Measurements from ENCODE around the gene CARD10.

Gene CARD10

DNA sequence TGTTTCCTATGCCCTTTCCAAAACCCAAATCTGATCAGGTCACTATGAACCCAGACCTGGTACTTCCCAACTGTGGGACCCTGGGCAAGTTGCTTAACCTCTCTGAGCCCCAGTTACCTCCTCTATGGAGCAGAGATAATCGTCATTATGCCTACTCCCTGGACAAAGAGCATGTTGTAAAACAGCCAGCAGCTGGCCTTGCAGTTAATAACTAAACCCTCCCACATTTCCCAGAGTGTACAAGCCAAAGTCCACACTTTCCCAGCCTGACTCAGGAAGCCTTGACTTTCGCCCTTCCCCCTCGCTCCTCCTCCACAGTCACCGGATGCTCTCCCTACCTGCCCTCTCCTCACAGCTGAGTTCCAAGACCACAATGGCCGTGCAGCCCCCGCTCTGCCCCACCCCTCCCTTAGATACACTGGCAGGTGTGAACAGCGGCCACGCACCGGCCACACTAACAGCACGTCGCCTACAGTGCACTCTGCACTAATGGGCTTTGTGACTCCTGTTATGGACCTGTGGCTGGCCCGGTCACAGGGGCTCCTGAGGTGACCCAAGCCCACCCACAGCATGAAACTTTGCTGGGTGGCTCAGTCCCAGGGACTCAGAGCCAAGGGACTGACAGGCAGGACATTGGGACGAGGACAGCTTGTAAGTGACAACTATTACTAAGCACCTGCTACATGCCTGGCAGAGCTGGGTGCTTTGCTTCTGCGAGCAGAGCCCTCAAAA, 17.4 kb downstream of the CARD10 start:
- DNase-seq, result no peak

DNA sequence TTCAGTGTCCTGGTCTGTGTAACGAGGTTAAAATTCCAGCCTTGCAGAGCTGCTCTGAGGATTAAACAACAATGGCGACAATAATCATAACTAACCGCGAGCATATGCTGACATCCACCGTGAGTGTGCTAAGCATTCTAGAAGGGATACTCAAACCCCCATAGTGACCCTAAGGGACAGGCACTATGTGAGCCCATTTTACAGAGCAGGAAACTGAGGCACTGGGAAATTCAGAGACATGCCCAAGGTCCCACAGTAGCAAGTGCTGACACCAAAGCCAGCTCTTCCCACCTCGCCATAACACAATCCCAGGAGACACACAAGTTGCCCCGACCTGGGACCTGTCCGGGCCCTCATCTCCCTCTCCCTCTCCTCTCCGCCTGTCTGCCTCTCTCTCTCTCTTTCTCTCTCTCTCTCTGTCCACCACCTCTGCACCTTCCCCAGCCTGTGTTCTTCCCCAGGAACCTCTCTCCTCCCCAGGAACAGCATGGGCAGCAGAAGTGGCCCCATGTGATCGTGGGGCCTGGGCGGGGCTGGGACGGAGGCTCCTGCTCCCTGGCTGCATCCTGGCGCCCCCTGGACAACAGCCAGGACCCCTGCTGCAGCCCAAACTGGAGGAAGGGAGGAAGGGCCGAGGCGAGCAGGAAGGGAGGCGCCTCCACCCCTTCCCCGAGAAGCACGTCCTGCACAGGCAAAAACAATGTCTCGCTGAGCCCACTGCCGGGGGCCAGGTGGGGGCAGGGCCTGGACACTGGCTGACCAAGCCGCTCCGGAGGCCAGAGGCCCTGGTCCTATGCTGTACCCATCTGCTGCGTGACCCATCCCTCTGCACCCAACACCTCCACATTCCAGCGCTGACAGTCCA, 18.2 kb downstream of the CARD10 start:
- no peak for DNase-seq

DNA sequence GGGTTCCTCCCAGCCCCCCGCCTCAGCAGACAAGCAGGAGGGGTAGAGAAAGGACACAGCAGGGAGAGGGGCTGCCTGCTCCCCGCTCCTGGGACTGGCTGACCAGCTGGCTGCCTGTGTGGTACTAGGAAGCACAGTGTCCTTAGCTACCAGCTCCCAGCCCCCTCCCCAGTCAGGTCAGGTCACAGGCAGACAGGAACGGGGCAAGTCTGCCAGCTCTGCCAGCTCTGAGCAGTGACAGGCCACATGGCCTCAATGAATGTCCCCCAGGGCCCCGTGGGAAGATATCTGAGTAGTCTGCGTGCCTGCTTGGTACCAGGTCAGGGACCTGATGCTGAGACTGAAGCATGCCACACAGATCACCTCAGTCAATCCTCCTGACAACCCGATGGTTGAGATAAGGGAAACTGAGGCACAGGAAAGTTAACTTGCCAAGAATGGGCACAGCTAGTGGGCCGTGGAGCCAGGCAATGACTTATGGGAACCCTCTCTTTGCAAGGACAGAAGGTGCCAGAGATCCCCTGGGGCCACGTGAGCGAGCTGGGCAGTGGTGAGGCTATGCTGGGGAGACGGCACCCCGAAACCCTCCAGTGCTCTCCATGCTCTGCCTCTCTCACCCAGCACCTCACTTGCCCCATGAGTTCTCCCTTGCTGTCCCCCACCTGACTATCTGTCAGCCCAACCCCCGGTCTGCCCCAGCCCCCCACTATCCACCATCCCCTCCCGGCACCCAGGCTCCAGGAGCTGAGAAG, 19.2 kb downstream of the CARD10 start:
- no peak for DNase-seq

GRCh38 chr22:37499027-37499707, 20.0 kb downstream of the CARD10 start:
- no peak for DNase-seq

- peak; percentile 77 for DNase-seq
Observed at GRCh38 chr22:37498289-37498909, 20.8 kb downstream of the CARD10 start.

GRCh38 chr22:37497062-37497599, 22.1 kb downstream of the CARD10 start:
- no peak for DNase-seq

DNA sequence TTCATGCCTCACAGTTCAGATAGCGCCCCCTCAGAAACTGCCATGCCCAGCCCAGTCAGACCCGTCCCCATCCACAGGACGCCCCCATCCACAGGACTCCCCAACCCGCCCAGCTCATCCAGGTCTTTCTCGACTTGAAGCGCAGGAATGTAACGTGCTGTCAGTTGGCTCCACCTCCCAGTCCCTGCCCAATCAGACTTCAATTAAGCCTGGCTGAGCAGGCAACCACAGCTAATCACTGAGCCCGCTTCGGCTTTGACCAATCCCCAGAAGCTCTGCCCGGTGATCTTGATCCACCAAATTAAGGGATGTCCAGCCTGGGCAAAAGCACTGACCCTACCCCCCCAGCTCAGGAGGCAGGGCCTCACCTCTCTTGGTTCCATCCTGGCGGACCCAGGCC, 22.6 kb downstream of the CARD10 start:
- DNase-seq, result no peak

GRCh38 chr22:37493979-37494378, 25.2 kb downstream of the CARD10 start:
- no peak for DNase-seq

- peak; percentile 70 for DNase-seq
Observed at GRCh38 chr22:37492428-37493344, 26.5 kb downstream of the CARD10 start.

DNA sequence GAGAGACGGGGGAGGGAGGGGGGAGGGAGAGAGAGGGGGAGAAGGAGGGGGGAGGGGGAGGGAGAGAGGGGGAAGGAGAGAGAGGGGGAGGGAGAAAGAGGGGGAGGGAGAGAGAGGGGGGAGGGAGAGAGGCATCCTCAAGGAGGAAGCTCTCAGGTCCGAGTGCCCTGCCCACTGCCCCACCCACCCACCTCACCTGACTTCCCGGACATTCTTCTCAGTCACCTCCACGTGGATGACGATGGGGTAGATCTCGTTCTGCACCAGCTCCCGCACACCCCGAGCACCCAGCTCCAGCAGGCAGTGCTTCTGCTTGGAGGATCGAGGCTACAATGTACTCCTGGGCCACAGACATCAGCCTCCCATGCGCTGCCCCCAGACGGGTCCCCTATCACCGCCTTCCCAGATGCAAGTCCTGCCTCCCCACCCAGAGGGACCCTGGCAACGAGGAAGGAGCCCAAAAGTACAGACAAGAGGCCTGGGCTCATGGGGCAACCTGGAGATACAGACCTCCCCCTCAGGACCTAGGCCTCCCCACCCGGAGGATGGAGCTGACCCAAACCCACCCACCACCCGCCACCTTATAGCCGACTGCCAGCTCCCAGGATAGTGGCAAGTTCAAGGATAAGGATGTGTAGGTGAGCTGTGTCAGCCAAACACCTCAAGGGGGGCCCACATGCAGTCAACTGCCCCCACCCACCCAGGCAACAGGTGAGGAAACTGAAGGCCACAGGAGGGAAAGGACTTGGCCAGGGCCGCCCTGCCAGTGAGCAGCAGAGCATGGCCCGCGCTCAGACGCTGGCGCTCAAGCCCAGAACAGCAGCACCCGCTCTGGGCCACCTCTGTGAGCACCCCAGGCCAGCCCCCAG, 27.4 kb downstream of the CARD10 start:
- no peak for DNase-seq

- no peak for DNase-seq
Observed at GRCh38 chr22:37491106-37491505, 28.1 kb downstream of the CARD10 start.

DNA sequence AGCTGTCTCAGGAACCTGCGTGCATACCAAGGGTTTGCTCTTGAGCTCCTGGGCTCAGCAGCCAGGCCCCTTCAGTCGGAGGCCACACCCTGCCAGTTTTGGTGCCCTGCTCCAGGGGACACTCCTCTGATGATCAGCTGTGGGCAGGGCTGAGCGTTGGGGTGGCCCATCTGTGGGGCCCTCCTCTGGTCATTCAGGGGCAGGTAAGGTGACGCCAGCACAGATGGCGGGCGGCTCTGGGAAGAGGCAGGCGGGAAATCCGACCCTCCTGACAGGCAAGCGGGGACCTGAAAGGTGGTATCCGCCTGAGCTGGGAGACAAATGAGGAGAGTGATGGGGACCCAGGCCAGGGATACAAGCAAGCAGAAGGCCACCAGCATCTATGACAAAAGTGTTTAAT, 29.2 kb downstream of the CARD10 start:
- no peak for DNase-seq

DNA sequence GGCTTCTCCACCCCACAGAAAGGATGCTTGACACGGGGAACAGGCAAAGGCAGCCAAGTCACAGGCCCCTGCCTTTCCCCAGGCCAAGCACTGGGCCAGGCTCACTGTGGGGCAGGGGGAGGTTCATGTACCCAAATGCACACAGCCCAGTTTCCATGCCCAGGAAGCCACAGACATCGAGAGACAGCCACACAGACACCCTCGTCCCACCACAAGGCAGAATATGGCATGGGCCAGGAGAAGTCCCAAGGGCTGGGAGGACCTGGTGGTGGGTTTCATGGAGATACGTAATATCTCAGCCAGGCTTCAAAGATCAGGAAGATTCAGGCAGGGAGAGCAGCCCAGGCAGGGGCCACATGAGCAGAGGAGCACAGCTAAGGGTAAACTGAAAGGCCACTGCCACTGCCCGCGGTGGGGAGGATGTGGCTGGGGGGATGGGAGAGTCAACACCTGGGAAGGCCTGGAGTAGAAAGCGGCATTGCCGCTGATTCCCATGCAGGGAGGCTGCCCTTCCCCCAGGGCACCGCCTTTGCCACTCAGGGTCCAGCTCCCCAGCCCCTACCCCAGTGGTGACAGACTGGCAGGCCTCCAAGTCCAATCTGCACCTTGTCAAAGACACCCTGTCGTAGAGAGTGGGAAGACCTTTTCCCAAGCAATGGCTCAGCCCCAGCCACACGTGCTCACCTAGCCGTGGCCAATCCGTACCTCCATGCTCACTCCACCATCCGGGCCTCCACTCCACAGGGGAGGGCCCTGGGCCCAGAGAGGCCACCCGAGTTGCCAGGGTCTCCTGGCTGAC, 30.7 kb downstream of the CARD10 start:
- no peak for DNase-seq

GRCh38 chr22:37487571-37487970, 31.6 kb downstream of the CARD10 start:
- no peak for DNase-seq

GRCh38 chr22:37487129-37487528, 32.1 kb downstream of the CARD10 start:
- no peak for DNase-seq

DNA sequence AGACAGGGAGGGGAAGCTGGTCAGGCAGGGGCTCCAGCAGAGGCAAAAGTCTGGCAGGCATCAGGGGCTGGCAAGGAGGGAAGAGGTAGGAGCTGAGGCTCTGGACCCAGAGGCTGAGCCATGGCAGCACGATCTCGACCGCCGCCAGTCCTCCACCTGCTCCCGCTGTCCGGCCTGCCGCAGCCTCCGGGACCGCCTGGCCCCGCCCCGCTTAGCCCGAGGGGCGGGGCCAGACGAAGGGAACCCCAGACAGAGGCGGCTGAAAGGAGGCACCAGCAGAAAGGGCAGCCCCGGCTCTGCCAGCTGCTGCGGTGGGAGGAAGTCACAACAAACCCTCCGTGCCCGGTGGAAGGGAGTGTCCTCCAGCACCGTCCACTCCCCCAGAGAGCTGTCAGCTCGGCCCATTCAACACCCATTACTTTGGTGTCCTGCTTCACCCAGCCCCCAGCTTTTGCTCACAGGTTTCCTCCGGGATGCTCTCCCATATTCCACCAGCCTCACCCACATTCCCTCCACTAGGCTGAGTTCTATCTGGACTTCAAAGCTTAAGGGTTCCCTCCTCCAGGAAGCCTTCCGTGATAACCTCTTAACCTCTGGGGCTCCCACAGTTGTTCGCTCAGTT, 32.9 kb downstream of the CARD10 start, which contains the start of gene MFNG:
Gene MFNG, minus strand, starts transcription at position 161 of the 622 bp plus-strand sequence. CDS start 207 bp downstream, outside the sequence.
- DNase-seq, result peak; percentile 82

GRCh38 chr22:37485395-37486223, 33.6 kb downstream of the CARD10 start:
- peak; percentile 13 for DNase-seq

Measured in CD4-positive, alpha-beta T cell treated with Interleukin-10 for 1 hour (primary cell).